ENCODE data around the gene ZDHHC7.

The ZDHHC7 gene

DNA sequence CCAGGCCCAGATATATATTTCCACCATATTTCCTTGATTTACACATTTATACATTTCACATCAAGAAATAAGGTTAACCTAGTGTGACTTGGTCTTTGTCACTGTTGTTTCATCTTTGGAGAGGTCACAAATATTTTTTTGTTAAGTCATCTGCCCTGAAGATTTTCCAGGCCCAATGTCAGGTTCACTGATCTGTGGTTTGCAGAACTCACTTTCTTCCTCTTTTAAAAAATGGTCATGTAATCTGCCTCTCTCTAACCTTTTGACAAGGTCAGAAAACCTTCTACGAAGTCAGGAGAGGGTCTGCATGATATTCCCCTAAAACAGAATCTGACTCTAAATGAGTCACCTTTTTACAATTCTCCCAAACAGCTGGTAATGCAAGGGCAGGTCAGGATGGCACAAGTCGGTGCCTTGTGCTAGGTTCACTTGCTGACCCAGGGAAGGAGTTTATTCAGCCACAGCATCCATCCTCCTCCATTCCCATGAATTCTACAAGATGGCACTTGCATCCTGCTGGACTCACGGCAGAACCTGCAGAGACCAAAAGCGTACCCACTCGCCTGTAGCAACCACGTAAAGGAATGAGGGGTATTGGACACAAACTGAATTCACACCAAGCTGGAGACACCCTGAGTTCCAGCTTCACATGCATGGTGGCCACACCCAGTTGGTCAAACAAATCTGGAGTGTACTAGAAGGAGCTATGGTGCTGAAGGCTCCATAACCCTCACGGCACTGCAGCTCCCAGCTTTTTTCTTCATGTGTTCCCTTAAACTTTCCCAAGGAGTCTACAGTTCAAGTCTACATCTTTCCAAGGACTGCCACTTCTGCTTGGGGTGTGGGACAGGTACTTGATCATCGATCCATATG is 14.7 kb upstream of the ZDHHC7 start:
- DNase-seq (ENCODE audit: low read depth in 1 of 2, low spot score in 1 of 2), result no peak

GRCh38 chr16:85019659-85020245 is 8.4 kb upstream of the ZDHHC7 start:
- no peak for DNase-seq (ENCODE audit: low read depth in 1 of 2, low spot score in 1 of 2)

DNA sequence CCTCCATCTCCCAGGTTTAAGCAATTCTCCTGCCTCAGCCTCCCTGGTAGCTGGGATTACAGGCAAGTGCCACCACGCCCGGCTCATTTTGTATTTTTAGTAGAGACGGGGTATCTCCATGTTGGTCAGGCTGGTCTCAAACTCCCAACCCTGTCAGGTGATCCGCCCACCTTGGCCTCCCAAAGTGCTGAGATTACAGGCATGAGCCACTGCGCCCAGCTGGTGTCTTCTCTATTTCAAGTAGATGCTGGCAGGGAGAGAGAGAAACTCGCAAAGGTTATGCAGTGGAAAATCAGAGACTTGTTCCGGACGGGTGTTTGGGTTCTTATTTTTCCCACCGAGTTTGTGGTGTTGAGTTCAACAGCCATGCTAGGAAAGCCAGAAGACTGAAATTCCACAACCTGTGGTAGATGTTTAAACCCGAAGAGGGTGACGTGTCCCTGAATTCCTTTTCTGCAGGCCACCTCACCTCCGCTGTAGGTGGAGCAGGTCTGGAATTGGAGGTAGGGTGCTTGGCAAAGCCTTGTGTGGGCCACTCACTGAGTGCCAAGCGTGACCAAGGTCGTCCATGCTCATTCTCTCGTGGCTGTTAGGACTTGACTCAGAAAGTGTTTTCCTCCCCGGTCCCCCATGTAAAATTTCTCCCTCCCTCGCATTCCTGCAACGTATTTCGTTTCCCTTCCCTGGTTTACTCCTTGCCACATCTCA is 7.3 kb upstream of the ZDHHC7 start:
- DNase-seq (ENCODE audit: low read depth in 1 of 2, low spot score in 1 of 2), result no peak

DNA sequence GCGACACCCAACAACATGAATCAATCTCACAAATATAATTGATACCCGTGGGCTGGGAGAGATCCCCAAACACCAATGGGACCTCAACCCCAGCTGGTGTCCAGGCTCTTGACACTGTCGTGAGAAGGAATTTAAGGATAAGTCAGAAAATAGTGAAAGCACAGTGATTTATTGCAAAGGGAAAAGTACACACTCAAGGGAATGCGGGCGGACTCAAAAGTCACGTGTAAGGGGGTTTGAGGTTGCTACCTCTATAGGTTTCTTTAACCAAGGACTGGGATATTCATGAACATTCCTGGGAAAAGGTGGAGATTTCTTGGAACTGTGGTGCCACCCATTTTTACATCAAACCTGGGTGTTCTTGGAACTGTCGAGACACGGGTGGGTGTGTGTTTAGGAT is 6.3 kb upstream of the ZDHHC7 start:
- no peak for DNase-seq (ENCODE audit: low read depth in 1 of 2, low spot score in 1 of 2)

GRCh38 chr16:85017151-85017550 is 5.8 kb upstream of the ZDHHC7 start:
- DNase-seq (ENCODE audit: low read depth in 1 of 2, low spot score in 1 of 2), result no peak

DNA sequence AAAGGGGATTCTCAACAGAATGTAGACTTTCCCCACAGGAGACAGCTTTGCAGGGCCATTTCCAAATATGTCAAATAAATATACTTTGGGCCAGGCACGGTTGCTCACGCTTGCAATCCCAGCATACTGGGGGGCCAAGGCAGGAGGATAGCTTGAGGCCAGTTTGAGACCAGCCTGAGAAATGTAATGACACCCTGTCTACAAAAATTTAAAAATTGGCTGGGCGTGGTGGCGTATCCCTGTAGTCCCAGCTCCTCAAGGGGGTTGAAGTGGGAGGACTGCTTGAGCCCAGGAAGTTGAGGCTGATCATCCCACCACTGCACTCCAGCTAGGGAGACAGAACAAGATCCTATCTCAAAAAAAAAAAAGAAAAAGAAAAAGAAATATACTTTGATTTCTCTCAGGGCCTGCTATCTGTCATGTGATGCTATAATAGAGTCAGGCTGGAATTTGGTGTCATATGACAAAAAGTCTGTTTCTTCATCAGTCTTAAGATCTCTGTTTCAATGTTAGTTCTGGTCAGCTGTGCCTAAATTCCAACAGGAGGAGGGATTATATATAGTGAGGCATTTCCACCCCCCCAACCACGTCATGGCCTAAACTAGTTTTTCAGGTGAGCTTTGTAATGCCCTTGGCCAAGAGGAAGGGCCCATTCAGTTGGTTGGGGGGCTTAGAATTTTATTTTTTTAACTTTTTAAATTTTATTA is 4.3 kb upstream of the ZDHHC7 start:
- no peak for DNase-seq (ENCODE audit: low read depth in 1 of 2, low spot score in 1 of 2)

DNA sequence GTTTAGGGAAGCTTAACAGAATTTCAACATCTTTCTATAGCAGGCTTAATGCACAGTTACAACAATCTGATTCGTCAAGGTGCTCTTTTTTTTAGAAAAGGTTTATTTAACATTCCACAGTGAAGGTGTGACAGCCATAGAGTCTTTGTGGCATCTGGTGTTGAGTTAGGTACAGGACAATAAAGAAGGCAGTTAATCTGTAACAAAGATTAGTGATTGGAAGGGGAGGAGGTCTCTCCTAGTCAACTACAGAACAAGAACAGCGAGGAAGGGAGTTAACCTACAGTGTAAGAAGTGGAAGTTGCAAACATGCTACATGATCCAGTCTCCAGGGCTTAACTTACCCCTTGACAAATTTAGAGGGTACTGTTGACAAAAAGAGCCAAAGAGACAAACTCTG is 3.0 kb upstream of the ZDHHC7 start:
- no peak for DNase-seq (ENCODE audit: low read depth in 1 of 2, low spot score in 1 of 2)

DNA sequence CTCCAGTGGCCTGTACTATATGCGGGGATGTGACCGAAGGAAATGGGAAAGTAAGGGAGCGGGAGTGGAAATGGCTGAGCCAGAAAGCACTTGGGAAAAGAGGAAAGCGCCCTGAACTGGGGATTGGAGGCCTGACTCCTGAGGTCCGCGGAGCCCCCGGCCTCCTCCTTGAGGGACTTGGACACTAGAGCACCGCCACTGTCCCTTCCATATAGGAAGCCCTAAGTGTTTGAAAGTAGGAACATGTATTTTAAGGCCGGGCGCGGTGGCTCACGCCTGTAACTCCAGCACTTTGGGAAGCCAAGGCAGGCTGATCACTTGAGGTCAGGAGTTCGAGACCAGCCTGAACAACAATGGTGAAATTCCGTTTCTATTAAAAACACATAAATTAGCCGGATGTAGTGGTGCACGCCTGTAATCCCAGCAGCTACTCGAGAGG is 530 bp upstream of the ZDHHC7 start:
- DNase-seq (ENCODE audit: low read depth in 1 of 2, low spot score in 1 of 2), result no peak

- DNase-seq (ENCODE audit: low read depth in 1 of 2, low spot score in 1 of 2), result no peak
These were observed 847 bp downstream of the ZDHHC7 start for GRCh38 chr16:85010446-85010930.

GRCh38 chr16:85008271-85008670 is 3.1 kb downstream of the ZDHHC7 start:
- DNase-seq (ENCODE audit: low read depth in 1 of 2, low spot score in 1 of 2), result no peak

DNA sequence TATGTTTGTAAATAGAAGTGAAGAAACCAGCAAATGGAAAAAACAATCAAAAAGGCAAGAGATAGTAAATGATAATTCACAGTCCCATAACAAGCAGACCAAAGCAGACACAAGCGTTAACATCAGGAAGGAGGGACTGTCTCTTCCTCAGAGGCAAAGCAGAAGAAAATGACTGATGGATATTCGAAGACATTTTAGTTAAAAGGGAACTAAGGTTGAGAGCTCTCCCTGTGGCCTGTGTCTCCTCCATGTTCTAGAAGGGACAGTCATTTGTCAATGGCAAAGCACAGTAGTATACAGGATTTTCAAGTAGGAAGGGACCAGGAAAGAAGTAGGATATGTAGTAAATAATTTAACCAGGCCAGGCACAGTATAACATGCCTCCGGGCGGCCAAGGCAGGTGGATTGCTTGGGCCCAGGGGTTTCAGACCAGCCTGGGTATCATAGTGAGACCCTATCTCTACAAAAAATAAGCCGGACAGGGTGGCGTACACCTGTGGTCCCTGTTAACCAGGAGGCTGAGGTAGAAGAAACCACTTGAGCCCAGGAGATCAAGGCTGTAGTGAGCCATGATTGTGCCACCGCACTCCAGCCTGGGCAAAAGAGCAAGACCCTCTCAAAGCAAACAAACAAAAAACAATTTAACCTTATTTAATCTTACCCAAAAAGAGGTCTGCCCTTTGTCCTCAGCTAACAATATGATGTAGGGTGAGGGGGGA is 3.7 kb downstream of the ZDHHC7 start:
- no peak for DNase-seq (ENCODE audit: low read depth in 1 of 2, low spot score in 1 of 2)

- DNase-seq (ENCODE audit: low read depth in 1 of 2, low spot score in 1 of 2), result no peak
These were observed 4.7 kb downstream of the ZDHHC7 start for GRCh38 chr16:85006639-85007038.

- DNase-seq (ENCODE audit: low read depth in 1 of 2, low spot score in 1 of 2), result no peak
These were observed 5.9 kb downstream of the ZDHHC7 start for GRCh38 chr16:85005285-85006069.

DNA sequence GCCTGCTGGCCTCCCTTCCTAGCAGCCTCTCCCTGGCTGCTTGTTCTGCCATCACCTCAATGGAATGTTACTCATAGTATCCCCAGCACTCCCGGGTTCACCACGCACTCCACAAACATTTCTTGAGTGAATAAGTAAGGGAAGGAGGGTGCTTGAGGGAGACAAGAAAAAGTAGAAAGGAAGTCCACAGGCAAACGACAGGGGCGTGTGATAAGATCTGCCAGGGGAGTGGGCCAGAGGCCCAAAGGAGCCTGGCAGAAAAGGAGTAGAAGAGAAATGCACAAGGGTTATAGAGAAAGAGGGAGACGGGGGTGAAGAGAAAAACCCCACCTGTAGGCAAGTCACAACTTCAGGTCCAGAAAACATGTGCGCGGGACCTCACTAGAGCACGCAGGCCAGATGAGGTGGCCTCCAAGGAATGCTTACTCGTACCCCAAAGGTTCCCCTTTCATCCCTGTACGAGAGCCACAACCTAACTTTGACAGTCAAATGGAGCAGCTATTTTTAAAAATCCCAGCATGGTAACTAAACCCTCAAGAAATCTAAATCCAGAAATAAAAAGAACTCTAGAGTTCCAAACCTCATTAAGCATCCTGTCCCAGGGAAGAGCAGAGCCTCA is 6.6 kb downstream of the ZDHHC7 start:
- DNase-seq (ENCODE audit: low read depth in 1 of 2, low spot score in 1 of 2), result no peak

DNA sequence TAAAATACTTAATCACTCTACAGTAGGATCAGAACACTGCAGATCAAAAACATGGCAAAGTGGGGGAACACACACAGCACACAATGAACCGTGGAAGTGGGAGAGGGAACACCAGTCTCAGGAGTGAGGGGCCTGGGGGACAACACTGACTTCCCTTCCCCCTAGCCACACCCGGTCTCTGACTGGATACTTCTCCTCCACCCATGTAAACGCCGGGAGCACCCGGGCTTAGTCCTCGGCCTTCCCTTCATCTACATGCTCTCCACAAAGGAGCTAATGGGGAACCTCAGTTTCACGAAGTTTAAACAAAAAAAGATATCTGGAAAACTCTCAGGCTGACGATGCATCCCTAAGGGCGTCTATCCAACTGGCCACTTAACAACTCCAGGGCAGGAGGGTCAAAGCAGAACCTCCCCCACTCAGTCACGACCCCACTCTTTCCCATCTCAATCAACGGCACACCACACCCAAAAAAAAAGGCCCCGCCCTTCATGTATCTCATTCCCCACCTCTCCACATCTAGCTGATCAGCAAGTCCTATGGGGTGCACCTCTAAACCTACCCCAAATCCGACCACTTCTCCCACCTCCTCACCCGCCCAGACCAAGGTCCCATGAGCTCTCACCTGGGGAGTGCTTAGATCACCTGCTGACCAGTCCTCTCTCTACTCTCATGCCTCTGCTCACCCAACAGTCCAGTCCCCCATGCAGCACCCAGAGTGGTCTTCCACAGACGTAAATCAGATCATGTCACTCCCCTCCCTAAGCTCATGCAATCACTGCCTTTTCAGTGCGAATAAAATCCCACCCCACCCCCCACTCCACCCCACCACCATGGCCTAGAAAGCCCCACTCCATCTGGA is 7.4 kb downstream of the ZDHHC7 start:
- no peak for DNase-seq (ENCODE audit: low read depth in 1 of 2, low spot score in 1 of 2)

DNA sequence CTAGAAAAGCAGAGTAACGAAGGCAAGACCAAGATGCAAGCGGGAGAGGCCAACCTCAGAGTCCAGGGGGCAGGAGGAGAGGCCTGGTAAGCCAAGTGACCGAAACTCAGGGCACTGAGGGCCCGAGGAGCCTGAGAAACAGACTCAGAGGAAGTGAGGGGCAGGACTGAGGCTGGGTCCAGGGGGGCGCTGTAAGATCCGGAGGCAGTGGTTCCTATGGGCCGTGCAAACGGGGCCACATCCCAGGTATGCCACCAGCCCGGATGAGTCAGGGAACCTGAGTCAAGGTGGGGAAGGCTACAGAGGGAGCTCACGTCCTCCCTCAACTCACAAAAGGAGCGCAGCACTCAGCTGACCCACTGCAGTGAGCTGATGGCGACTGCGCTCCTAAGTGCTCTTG is 8.3 kb downstream of the ZDHHC7 start:
- no peak for DNase-seq (ENCODE audit: low read depth in 1 of 2, low spot score in 1 of 2)

DNA sequence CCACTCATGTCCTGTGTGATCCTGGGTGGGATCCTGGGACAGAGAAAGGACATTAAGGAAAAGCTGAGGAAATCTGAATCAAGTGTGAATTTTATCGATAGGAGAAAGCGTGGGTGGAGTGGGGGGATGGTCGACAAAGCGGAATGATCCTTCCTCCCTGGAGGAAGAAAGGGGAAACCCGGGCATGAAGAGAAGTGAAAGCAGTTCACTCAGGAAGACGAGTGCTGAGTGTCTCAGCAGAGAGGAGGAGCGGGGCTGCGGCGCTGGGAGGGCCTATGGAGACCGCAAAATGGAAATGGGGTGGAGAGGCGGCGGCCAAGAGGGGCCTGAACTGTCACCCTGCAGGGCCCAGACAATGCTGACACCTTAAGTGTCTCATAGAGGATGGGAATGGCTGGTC is 8.7 kb downstream of the ZDHHC7 start:
- DNase-seq (ENCODE audit: low read depth in 1 of 2, low spot score in 1 of 2), result no peak

GRCh38 chr16:85002099-85002541 is 9.2 kb downstream of the ZDHHC7 start:
- no peak for DNase-seq (ENCODE audit: low read depth in 1 of 2, low spot score in 1 of 2)

Data from activated T-helper 1 cell treated with anti-CD3 and anti-CD28 coated beads, Interleukin-2, amount 50 U/mL, for 16 hours (primary cell).